Measurements from ENCODE around the gene MYO9A.
"Not testable (repeated sequence)": the region's sequence is repeated elsewhere in the genome, so short reads cannot be mapped to it uniquely, and the experiment has no call there.

Gene MYO9A

GRCh38 chr15:72086920-72087648, 30.9 kb downstream of the MYO9A start:
- DNase-seq, result no peak

- no peak for DNase-seq
These were observed 31.8 kb downstream of the MYO9A start for GRCh38 chr15:72086010-72086697.

- DNase-seq, result no peak
These were observed 35.8 kb downstream of the MYO9A start for GRCh38 chr15:72082176-72082575.

GRCh38 chr15:72078887-72079286, 39.1 kb downstream of the MYO9A start:
- DNase-seq, result no peak

DNA sequence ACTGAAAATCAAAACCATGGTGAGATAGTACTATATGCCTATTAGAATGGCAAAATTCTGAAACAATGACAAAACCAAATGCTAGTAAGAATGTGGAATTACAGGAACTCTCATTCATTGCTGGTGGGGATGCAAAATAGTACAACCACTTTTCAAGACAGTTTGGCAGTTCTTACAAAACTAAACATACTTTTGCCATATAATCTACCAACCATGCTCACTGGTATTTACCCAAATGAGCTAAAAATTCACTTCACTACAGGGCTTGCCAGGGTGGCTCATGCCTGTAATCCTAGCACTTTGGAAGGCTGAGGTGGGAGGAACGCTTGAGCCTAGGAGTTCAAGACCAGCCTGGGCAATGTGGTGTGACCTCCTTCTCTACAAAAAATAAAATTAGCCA, 40.0 kb downstream of the MYO9A start:
- DNase-seq, result no peak

GRCh38 chr15:72074335-72075060, 43.5 kb downstream of the MYO9A start:
- no peak for DNase-seq

GRCh38 chr15:72071448-72071825, 46.5 kb downstream of the MYO9A start:
- not testable (repeated sequence) for DNase-seq

GRCh38 chr15:72070817-72071447, 47.0 kb downstream of the MYO9A start:
- DNase-seq, result no peak

GRCh38 chr15:72068856-72069255, 49.1 kb downstream of the MYO9A start:
- DNase-seq, result no peak

DNA sequence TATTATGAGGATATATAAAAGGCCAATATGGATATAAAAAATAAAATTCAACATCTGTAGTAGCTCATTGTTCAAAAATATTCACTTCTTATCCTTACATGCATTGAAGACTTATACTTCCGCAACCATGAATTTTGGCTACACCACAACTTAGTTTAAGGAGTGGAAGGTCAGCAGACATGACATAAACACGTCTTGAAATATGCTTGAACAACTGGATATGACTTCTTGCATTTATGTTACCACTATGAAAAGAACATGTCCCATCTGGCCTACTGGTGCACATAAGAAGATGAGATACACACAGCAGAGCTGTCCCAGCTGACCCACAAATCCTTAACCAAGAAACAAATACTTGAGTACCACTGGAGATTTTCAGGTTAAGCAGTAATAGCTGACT, 52.1 kb downstream of the MYO9A start:
- no peak for DNase-seq

- DNase-seq, result no peak
These were observed 54.8 kb downstream of the MYO9A start for GRCh38 chr15:72063186-72063585.

DNA sequence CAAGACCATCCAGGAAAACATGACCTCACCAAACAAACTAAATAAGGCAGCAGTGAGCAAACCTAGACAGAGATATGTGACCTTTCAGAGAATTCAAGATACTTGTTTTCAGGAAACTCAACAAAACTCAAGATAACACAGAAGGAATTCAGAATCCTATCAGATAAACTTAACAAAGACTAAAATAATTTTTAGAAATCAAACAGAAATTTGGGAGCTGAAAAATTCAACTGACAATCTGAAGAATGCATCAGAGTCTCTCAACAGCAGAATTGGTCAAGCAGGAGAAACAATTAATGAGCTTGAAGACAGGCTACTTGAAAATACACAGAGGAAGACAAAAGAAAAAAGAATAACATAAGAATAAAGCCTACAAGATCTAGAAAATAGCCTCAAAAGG, 55.6 kb downstream of the MYO9A start:
- no peak for DNase-seq

GRCh38 chr15:72060687-72061250, 57.2 kb downstream of the MYO9A start:
- DNase-seq, result no peak

DNA sequence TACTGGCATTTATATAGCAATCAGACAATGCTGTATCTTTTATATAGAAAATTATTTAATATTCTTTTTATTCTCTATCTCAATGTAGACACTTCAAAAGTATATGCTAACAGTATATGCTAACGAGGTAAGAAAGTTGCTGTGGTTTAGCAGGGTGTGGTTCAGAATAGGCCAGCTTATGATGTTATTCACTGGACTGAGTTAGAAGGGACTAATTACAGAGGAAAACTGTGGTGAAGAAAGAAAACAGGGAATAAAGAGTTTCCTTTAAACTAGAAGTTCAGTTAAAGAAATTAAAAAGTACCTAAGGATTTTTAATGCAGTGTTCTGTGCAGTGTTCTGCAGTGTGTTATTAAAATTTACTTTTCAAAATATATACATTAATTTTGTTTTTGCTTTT, 59.4 kb downstream of the MYO9A start:
- DNase-seq, result no peak

- no peak for DNase-seq
These were observed 60.3 kb downstream of the MYO9A start for GRCh38 chr15:72057548-72058091.

- not testable (repeated sequence) for DNase-seq
These were observed 61.7 kb downstream of the MYO9A start for GRCh38 chr15:72056217-72056616.

GRCh38 chr15:72053297-72053696, 64.7 kb downstream of the MYO9A start:
- DNase-seq, result not testable (repeated sequence)

- DNase-seq, result no peak
These were observed 67.2 kb downstream of the MYO9A start for GRCh38 chr15:72050700-72051099.

DNA sequence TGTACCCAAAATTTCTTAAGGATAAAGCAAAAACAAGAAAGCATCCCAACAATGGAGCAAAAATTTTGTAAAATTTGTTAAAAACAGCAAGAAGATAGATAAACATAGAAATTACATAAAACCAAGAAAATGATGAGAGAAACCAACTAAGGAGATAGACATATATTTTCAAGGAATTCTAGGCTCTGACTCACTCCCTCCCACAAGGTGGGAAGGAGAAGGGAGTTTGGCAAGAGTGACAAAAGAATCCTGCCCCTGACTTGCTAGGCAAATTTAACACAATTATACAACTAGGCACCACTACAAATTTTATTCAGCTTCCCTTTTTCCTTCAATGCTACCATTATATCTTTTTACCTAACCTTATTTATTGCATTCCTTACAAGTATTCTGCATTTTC, 70.9 kb downstream of the MYO9A start:
- DNase-seq, result no peak

DNA sequence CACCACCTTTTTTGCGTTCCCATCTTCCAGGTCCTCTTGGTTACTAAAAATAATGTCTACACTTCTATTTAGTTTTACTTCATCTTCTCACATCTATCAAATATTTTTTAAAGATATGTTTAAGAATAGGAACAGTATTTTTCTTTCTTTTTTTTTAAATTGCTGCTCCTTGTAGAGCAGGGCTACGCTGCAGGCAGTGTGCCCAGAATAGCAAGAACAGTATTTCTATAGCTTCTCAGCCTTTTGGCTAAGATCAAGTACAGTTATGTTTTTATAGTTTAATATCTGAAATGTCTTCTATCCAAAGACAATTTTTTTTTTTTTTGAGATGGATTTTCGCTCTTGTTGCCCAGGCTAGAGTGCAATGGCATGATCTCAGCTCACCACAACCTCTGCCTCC, 73.0 kb downstream of the MYO9A start:
- no peak for DNase-seq

- DNase-seq, result no peak
These were observed 75.1 kb downstream of the MYO9A start for GRCh38 chr15:72042865-72043264.

- no peak for DNase-seq
These were observed 75.9 kb downstream of the MYO9A start for GRCh38 chr15:72042054-72042453.

GRCh38 chr15:72037321-72037720, 80.6 kb downstream of the MYO9A start:
- no peak for DNase-seq
